Glutamatergic neuron (in vitro differentiated cells): Measurements from ENCODE around the gene PHOX2A. TPM values are rescaled to one million over a fixed set of nuclear protein-coding genes. Genes with fewer than 3 reads are reported as not detected.
A peak's percentile ranks its signal among the peaks of the same experiment; 100 is the strongest.

ENCODE experiments used
- DNase-seq: peaks from one replicate; pipeline ENCODE4 v3.0.0; 2022
- H3K27ac Mint-ChIP-seq: one replicate; pipeline ENCODE4 v1.8.0; 2020; ENCODE audit warnings: mild to moderate bottlenecking, mixed read lengths, inconsistent platforms; ENCODE audit not compliant: unreplicated experiment
- H3K27me3 Mint-ChIP-seq: one replicate; pipeline ENCODE4 v1.8.0; 2020; ENCODE audit warnings: mild to moderate bottlenecking, moderate library complexity, mixed read lengths, inconsistent platforms; ENCODE audit not compliant: unreplicated experiment
- H3K36me3 Mint-ChIP-seq: one replicate; pipeline ENCODE4 v1.8.0; 2020; ENCODE audit warnings: mild to moderate bottlenecking, mixed read lengths, inconsistent platforms; ENCODE audit not compliant: unreplicated experiment
- H3K4me1 Mint-ChIP-seq: one replicate; pipeline ENCODE4 v1.8.0; 2020; ENCODE audit warnings: mild to moderate bottlenecking, low read depth, mixed read lengths, inconsistent platforms; ENCODE audit not compliant: unreplicated experiment
- H3K4me3 Mint-ChIP-seq: one replicate; pipeline ENCODE4 v1.8.0; 2020; ENCODE audit warnings: mild to moderate bottlenecking, mixed read lengths, inconsistent platforms; ENCODE audit not compliant: unreplicated experiment
- H3K9me3 Mint-ChIP-seq: one replicate; pipeline ENCODE4 v1.8.0; 2020; ENCODE audit warnings: mild to moderate bottlenecking, moderate library complexity, mixed read lengths, inconsistent platforms; ENCODE audit not compliant: unreplicated experiment
- CTCF ChIP-seq: fragments of 200-600 bp; sonication (generic); IDR thresholded peaks from one replicate; pipeline ENCODE4 v1.5.0; 2021; ENCODE audit not compliant: partially characterized antibody, unreplicated experiment
- total RNA-seq: library from RNA; stranded (reverse); fragmentation: NEBNext Ultra II Directional; extraction: Animal tissue kit (Norgen Biotek cat#: 25700); gene quantifications from one replicate; pipeline ENCODE4 v1.2.1, GENCODE V29; 2021; ENCODE audit not compliant: unreplicated experiment

PHOX2A gene
- total RNA-seq, 1 donor from 2014 or later = 12.0 TPM

GRCh38 chr11:72245263-72245816, 1.4 kb upstream of the PHOX2A start:
- no peak for DNase-seq
- no peak for TF ChIP-seq CTCF
- no peak overlapping the region for H3K27ac Mint-ChIP-seq
- peaks cover 5% of the 10 kb centered on the region for H3K4me1 Mint-ChIP-seq
- peaks cover 4% of the 10 kb centered on the region for H3K9me3 Mint-ChIP-seq
- no peaks in the 10 kb centered on the region for H3K36me3 Mint-ChIP-seq
- no peak overlapping the region for H3K4me3 Mint-ChIP-seq
- H3K27me3 Mint-ChIP-seq = peaks cover 30% of the 10 kb centered on the region

- TF ChIP-seq CTCF = no peak
- Mint-ChIP-seq H3K9me3 (peaks cover 4% of the 10 kb centered on the region), H3K4me3 (peak overlapping the region; percentile 90), H3K4me1 (peaks cover 6% of the 10 kb centered on the region), H3K27ac (peak overlapping the region; percentile 79), H3K27me3 (peaks cover 31% of the 10 kb centered on the region), H3K36me3 (no peaks in the 10 kb centered on the region)
- peak; percentile 73 for DNase-seq
Observed at GRCh38 chr11:72244361-72245262, 636 bp upstream of the PHOX2A start.

- peaks cover 4% of the 10 kb centered on the region for H3K9me3 Mint-ChIP-seq
- H3K36me3 Mint-ChIP-seq = no peaks in the 10 kb centered on the region
- no peak for DNase-seq
- peaks cover 8% of the 10 kb centered on the region for H3K4me1 Mint-ChIP-seq
- H3K27me3 Mint-ChIP-seq = peaks cover 38% of the 10 kb centered on the region
- H3K27ac Mint-ChIP-seq = no peak overlapping the region
- peak overlapping the region; percentile 63 for H3K4me3 Mint-ChIP-seq
- TF ChIP-seq CTCF = no peak
Observed at GRCh38 chr11:72243173-72244059, 560 bp downstream of the PHOX2A start.

- peak overlapping the region; percentile 62 for H3K4me3 Mint-ChIP-seq
- peaks cover 38% of the 10 kb centered on the region for H3K27me3 Mint-ChIP-seq
- H3K36me3 Mint-ChIP-seq = no peaks in the 10 kb centered on the region
- no peak for DNase-seq
- no peak overlapping the region for H3K27ac Mint-ChIP-seq
- peaks cover 8% of the 10 kb centered on the region for H3K4me1 Mint-ChIP-seq
- no peak for TF ChIP-seq CTCF
- peaks cover 4% of the 10 kb centered on the region for H3K9me3 Mint-ChIP-seq
Observed at GRCh38 chr11:72242141-72242540, 1.8 kb downstream of the PHOX2A start.
